ENCODE data around the gene MILR1. TPM values are rescaled to one million over a fixed set of nuclear protein-coding genes. Genes with fewer than 3 reads are reported as not detected.

MILR1 gene
- polyA plus RNA-seq, 1 donor (not counting 4 experiments of a cell fraction or from before 2014, with no cell fraction given), result not detected

DNA sequence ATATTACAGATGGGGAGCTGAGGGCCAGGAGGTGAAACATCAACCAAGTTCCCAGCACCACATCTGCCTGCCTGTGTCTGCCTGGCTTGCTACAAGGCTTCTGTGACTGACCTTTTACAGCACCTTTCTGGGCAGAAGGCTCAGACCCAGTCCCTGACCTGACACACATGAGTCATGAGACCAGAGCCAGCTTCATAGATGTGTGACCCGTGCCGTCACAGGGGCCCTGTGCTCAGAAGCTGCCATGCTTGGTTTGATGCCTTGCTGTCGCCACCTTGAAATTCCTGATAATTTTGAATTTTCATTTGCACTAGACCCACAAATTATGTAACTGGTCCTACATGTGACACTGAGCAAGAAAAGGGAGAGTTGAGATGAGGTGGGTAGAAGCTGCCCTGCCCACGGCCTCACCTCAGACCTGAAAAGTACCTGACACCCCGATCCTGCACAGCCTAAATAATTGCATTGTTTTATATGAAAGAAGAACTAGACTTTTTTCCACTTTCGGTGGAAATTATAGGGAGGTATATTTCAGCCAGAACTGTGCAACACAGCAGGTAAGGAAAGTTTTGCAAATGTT is 44.9 kb upstream of the MILR1 start:
- no peaks in the 10 kb centered on the region for H3K79me2 ChIP-seq (ENCODE audit: control insufficient read depth, insufficient read depth, low read length)
- H4K20me1 ChIP-seq (ENCODE audit: control insufficient read depth, extremely low read depth, insufficient read depth, low read length), result no peaks in the 10 kb centered on the region
- no peak overlapping the region for H2AFZ ChIP-seq (ENCODE audit: control insufficient read depth, low read length)
- H3K4me2 ChIP-seq (ENCODE audit: control insufficient read depth, extremely low read depth, insufficient read depth, low read depth, low read length), result no peak overlapping the region
- H3K36me3 ChIP-seq (ENCODE audit: control insufficient read depth in 2 of 2, extremely low read depth in 1 of 2, insufficient read depth in 2 of 2, low read length in 2 of 2), result no peaks in the 10 kb centered on the region
- peaks cover 12% of the 10 kb centered on the region for H3K4me1 ChIP-seq (ENCODE audit: control insufficient read depth, extremely low read depth, insufficient read depth, low read length)
- DNase-seq (ENCODE audit: low read depth, low spot score) (no peak), FAIRE-seq (no peak)
- dilution Hi-C loops (cut with MboI; ENCODE audit: extremely low pct_ligation_motif_present, low sequenced_read_pairs), result no loop called here
- no peak for TF ChIP-seq EZH2 (IDR thresholded peaks at IDR 0.05; ENCODE audit: low read length)
- TF ChIP-seq, protein P1, sequence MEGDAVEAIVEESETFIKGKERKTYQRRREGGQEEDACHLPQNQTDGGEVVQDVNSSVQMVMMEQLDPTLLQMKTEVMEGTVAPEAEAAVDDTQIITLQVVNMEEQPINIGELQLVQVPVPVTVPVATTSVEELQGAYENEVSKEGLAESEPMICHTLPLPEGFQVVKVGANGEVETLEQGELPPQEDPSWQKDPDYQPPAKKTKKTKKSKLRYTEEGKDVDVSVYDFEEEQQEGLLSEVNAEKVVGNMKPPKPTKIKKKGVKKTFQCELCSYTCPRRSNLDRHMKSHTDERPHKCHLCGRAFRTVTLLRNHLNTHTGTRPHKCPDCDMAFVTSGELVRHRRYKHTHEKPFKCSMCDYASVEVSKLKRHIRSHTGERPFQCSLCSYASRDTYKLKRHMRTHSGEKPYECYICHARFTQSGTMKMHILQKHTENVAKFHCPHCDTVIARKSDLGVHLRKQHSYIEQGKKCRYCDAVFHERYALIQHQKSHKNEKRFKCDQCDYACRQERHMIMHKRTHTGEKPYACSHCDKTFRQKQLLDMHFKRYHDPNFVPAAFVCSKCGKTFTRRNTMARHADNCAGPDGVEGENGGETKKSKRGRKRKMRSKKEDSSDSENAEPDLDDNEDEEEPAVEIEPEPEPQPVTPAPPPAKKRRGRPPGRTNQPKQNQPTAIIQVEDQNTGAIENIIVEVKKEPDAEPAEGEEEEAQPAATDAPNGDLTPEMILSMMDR (optimal IDR thresholded peaks at IDR 0.05 in 1 of 3, IDR thresholded peaks at IDR 0.05 in 1 of 3, conservative IDR thresholded peaks at IDR 0.05 in 1 of 3; ENCODE audit: extremely low read depth in 1 of 3, insufficient read depth in 2 of 3, low read length in 3 of 3), result no peak
- no peak overlapping the region for H3K4me3 ChIP-seq (ENCODE audit: control insufficient read depth in 2 of 3, extremely low read depth in 1 of 3, insufficient read depth in 2 of 3, low read depth in 1 of 3, low read length in 3 of 3)
- no peaks in the 10 kb centered on the region for H3K27me3 ChIP-seq (ENCODE audit: control insufficient read depth, extremely low read depth, insufficient read depth, low read length)
- no peaks in the 10 kb centered on the region for H3K9me3 ChIP-seq (ENCODE audit: control insufficient read depth, low read depth, low read length)
- H3K27ac ChIP-seq (ENCODE audit: control insufficient read depth, insufficient read depth, low read length), result no peak overlapping the region
- no peaks in the 10 kb centered on the region for H3K9me1 ChIP-seq (ENCODE audit: control insufficient read depth, extremely low read depth, insufficient read depth, low read length)
- no peak overlapping the region for H3K9ac ChIP-seq (ENCODE audit: control insufficient read depth, extremely low read depth, insufficient read depth, low read length)

DNA sequence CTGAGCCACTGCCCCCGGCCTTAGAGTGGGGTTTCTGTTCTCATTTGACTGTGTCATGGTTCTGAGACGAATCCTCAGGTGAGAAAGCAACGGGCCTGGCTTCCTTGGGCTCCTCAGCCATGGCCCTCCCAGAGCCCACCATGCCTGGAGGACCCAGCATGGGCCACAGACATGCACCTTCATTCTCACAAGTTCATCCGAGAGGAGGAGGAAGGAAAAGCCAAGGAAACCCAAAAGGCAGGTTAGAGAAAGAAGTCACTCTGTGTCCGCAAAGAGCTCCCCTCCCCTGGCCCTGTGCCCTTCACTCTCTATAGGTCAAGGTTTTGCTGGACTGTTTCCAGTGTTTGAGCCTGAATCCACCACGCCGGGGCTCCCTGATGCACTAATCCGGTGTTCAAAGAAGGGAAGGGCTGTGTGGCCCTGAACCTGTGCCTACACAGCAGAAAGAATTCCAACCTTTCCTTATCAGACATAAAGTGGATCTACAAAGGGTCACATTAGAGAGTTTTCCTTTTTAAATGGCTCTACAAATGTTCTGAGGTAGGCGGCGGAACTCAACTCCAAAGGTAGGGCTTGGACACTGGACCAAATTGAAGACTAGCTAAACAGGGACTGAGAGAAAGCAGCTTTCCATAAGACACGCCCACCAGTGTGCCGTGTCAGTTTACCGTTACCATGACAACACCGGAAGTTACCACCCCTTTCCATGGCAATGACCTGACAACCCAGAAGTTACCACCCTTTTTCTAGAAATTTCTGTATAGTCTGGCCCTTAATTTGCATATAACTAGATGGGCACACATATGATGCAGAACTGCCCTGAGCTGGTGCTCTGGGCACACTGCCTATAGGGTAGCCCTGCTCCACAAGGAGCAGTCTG is 42.4 kb upstream of the MILR1 start:
- no peaks in the 10 kb centered on the region for H4K20me1 ChIP-seq (ENCODE audit: control insufficient read depth, extremely low read depth, insufficient read depth, low read length)
- no peak overlapping the region for H2AFZ ChIP-seq (ENCODE audit: control insufficient read depth, low read length)
- H3K4me1 ChIP-seq (ENCODE audit: control insufficient read depth, extremely low read depth, insufficient read depth, low read length), result no peaks in the 10 kb centered on the region
- H3K4me3 ChIP-seq (ENCODE audit: control insufficient read depth in 2 of 3, extremely low read depth in 1 of 3, insufficient read depth in 2 of 3, low read depth in 1 of 3, low read length in 3 of 3), result no peak overlapping the region
- DNase-seq (ENCODE audit: low read depth, low spot score) (no peak), FAIRE-seq (no peak)
- H3K4me2 ChIP-seq (ENCODE audit: control insufficient read depth, extremely low read depth, insufficient read depth, low read depth, low read length), result no peak overlapping the region
- no peaks in the 10 kb centered on the region for H3K79me2 ChIP-seq (ENCODE audit: control insufficient read depth, insufficient read depth, low read length)
- no peaks in the 10 kb centered on the region for H3K36me3 ChIP-seq (ENCODE audit: control insufficient read depth in 2 of 2, extremely low read depth in 1 of 2, insufficient read depth in 2 of 2, low read length in 2 of 2)
- H3K9me1 ChIP-seq (ENCODE audit: control insufficient read depth, extremely low read depth, insufficient read depth, low read length), result no peaks in the 10 kb centered on the region
- no peaks in the 10 kb centered on the region for H3K27me3 ChIP-seq (ENCODE audit: control insufficient read depth, extremely low read depth, insufficient read depth, low read length)
- H3K9me3 ChIP-seq (ENCODE audit: control insufficient read depth, low read depth, low read length), result no peaks in the 10 kb centered on the region
- H3K27ac ChIP-seq (ENCODE audit: control insufficient read depth, insufficient read depth, low read length), result no peak overlapping the region
- no peak for TF ChIP-seq EZH2 (IDR thresholded peaks at IDR 0.05; ENCODE audit: low read length)
- TF ChIP-seq, protein P1 (optimal IDR thresholded peaks at IDR 0.05 in 1 of 3, IDR thresholded peaks at IDR 0.05 in 1 of 3, conservative IDR thresholded peaks at IDR 0.05 in 1 of 3; ENCODE audit: extremely low read depth in 1 of 3, insufficient read depth in 2 of 3, low read length in 3 of 3), result no peak
- dilution Hi-C loops (cut with MboI; ENCODE audit: extremely low pct_ligation_motif_present, low sequenced_read_pairs), result no loop called here
- no peak overlapping the region for H3K9ac ChIP-seq (ENCODE audit: control insufficient read depth, extremely low read depth, insufficient read depth, low read length)
